Gastrocnemius medialis (tissue), 4 donors: Measurements from ENCODE around the gene LMF2.
A peak's percentile ranks its signal among the peaks of the same experiment; 100 is the strongest.

Experiments used
- POLR2A ChIP-seq, 2 donors: fragments of 450-650 bp; IDR thresholded peaks; one replicate each; pipeline ENCODE4 v1.6.1; 2017; ENCODE audit warnings: antibody characterized with exemption in 2 of 2, mild to moderate bottlenecking in 2 of 2, moderate library complexity in 2 of 2
- TF ChIP-seq, protein P1 (sequence below), 5 experiments: fragments of 450-650 bp in 3 of 5; fragments of 200-600 bp in 2 of 5; sonication (generic) in 2 of 5; IDR thresholded peaks in 4 of 5; conservative IDR thresholded peaks in 1 of 5; 1 replicate in 4 of 5; 2 replicates in 1 of 5; pipeline ENCODE4 v1.5.1; 2016 to 2019; ENCODE audit warnings: antibody characterized with exemption in 5 of 5, mild to moderate bottlenecking in 3 of 5, moderate library complexity in 3 of 5

DNA sequence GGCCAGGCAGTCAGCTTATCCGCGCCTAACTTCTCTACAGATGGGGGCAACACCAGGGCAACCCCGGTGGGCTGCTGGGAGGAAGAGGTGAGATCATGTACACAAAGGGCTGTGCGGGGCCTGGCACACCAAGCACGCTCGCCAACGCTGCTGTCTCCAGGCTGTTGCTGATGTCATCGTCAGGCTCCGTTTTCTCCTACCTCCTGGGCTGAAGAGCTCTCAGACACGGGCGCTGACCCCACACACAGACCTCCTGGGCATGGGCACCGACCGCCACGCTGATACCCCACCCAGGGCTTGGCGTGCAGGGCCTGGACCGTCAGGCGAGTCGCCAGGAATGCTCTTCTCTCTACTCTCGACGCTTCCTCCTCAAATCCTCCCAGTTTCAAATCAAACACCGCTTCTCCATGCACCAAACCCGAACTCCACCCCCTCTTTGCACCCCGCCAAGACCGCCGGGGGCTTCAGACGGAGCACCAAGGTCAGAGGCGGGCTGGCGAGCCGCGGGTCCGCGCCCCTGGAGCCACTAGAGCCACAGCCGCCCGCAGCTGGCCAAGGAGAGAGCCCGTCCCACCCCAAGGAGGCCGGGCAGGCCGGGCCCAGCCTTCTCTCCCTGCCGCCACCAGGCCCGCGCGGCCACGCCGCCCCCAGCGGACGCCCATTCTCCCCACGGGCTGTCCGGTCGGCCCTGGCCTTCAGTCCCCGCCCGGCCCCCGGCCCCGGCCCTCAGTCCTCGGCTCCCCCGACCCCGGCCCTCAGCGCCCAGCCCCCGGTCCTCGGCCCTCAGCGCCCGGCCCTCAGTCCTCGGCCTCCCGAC, 33.4 kb downstream of the LMF2 start:
- TF ChIP-seq, protein P1, sequence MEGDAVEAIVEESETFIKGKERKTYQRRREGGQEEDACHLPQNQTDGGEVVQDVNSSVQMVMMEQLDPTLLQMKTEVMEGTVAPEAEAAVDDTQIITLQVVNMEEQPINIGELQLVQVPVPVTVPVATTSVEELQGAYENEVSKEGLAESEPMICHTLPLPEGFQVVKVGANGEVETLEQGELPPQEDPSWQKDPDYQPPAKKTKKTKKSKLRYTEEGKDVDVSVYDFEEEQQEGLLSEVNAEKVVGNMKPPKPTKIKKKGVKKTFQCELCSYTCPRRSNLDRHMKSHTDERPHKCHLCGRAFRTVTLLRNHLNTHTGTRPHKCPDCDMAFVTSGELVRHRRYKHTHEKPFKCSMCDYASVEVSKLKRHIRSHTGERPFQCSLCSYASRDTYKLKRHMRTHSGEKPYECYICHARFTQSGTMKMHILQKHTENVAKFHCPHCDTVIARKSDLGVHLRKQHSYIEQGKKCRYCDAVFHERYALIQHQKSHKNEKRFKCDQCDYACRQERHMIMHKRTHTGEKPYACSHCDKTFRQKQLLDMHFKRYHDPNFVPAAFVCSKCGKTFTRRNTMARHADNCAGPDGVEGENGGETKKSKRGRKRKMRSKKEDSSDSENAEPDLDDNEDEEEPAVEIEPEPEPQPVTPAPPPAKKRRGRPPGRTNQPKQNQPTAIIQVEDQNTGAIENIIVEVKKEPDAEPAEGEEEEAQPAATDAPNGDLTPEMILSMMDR (IDR thresholded peaks at IDR 0.05 in 4 of 5, conservative IDR thresholded peaks at IDR 0.05 in 1 of 5): no peak
- peak in 1 of 2 donors; percentile 24 for TF ChIP-seq POLR2A (IDR thresholded peaks at IDR 0.05)
